HCT116 (cell line): ENCODE data around the gene UBXN11. TPM values are rescaled to one million over a fixed set of nuclear protein-coding genes. Genes with fewer than 3 reads are reported as not detected.

ENCODE experiments used
- ATAC-seq: fragments of 200-7000 bp; cut with Tn5 transposase; 2 replicates; pipeline ENCODE4 v1.9.1; 2020; ENCODE audit warnings: mild to moderate bottlenecking, moderate library complexity
- BruUV-seq: library from RNA; stranded (reverse); fragments of 400-500 nt; replicated peaks from 2 replicates; lab custom pipeline; 2021; lab: Mats Ljungman, UMichigan
- CTCF ChIA-PET: fragments of 300-600 bp; sonication (Branson Sonifier 250); formaldehyde crosslinking; loops from one replicate; lab custom pipeline; 2021; ENCODE audit warnings: antibody characterized with exemption; lab: Charles Lee
- POLR2A ChIA-PET: fragments of 300-600, 350-600 bp; sonication (Branson Sonifier 250); formaldehyde crosslinking; loops from one replicate; lab custom pipeline; 2021; ENCODE audit warnings: antibody characterized with exemption; lab: Charles Lee
- RAD21 ChIA-PET, 2 experiments: fragments of 300-600 bp; sonication (Branson Sonifier 250); formaldehyde crosslinking; loops; one replicate each; lab custom pipeline; 2023; ENCODE audit warnings: low total read pairs in 2 of 2; ENCODE audit not compliant: uncharacterized antibody in 2 of 2, unreplicated experiment in 2 of 2, low non-redundant PET in 1 of 2; lab: Charles Lee
- DNase-seq: peaks from one replicate; pipeline ENCODE4 v3.0.0-alpha.2; 2010; ENCODE audit warnings: low read depth, low spot score
- H2AFZ ChIP-seq: fragments of 200-600 bp; shearing (Covaris generic), sonication (generic); 2 replicates; pipeline ENCODE4 v1.6.1; 2017; ENCODE audit warnings: low read depth, mixed run types, mixed read lengths, antibody characterized with exemption, low read length; ENCODE audit not compliant: poor library complexity, severe bottlenecking
- H3K27ac ChIP-seq: 2 replicates; pipeline ENCODE4 v1.5.1; 2012; ENCODE audit warnings: low read depth, low read length
- H3K27me3 ChIP-seq: fragments of 200-600 bp; sonication (generic); 2 replicates; pipeline ENCODE4 v1.6.1; 2016; ENCODE audit warnings: mixed run types, low read length, mixed read lengths; ENCODE audit not compliant: insufficient read depth
- H3K36me3 ChIP-seq, 2 experiments: fragments of 200-500 bp in 1 of 2; fragments of 200-600 bp in 1 of 2; sonication (Bioruptor generic) in 1 of 2; sonication (generic) in 1 of 2; 2 replicates each; pipeline versions ENCODE4 v1.5.1 to v1.6.1; 2014 to 2016; ENCODE audit warnings: low read length in 2 of 2, inconsistent platforms in 1 of 2, mixed read lengths in 1 of 2, mixed run types in 1 of 2; ENCODE audit not compliant: insufficient read depth in 2 of 2, control insufficient read depth in 1 of 2
- H3K4me1 ChIP-seq, 2 experiments: fragments of 200-600 bp in 1 of 2; sonication (generic) in 1 of 2; 2 replicates each; pipeline versions ENCODE4 v1.5.1 to v1.6.1; 2012 to 2017; ENCODE audit warnings: low read length in 2 of 2, inconsistent platforms in 1 of 2, mild to moderate bottlenecking in 1 of 2, mixed read lengths in 1 of 2, mixed run types in 1 of 2, moderate library complexity in 1 of 2; ENCODE audit not compliant: insufficient read depth in 2 of 2, control insufficient read depth in 1 of 2
- H3K4me2 ChIP-seq: fragments of 200-600 bp; sonication (generic); 2 replicates; pipeline ENCODE4 v1.6.1; 2017; ENCODE audit warnings: mixed run types, low read length, mixed read lengths
- H3K4me3 ChIP-seq, 2 experiments: fragments of 200-600 bp in 1 of 2; sonication (generic) in 1 of 2; replicated peaks in 1 of 2; 2 replicates each; pipeline ENCODE4 v1.5.1; 2011 to 2016; ENCODE audit warnings: low read length in 2 of 2, control low read depth in 1 of 2, low read depth in 1 of 2, mild to moderate bottlenecking in 1 of 2, mixed read lengths in 1 of 2, mixed run types in 1 of 2
- H3K79me2 ChIP-seq: fragments of 200-600 bp; sonication (generic); 2 replicates; pipeline ENCODE4 v1.6.1; 2017; ENCODE audit warnings: mild to moderate bottlenecking, mixed run types, low read length, moderate library complexity, mixed read lengths; ENCODE audit not compliant: insufficient read depth
- H3K9ac ChIP-seq: fragments of 200-600 bp; sonication (generic); 2 replicates; pipeline ENCODE4 v1.6.1; 2016; ENCODE audit warnings: low read length, mixed read lengths
- H3K9me2 ChIP-seq: fragments of 200-600 bp; sonication (generic), shearing (Covaris generic); 2 replicates; pipeline ENCODE4 v1.6.1; 2017; ENCODE audit warnings: mixed run types, mild to moderate bottlenecking, moderate library complexity; ENCODE audit not compliant: insufficient read depth
- H3K9me3 ChIP-seq, 2 experiments: fragments of 200-500 bp in 1 of 2; fragments of 200-600 bp in 1 of 2; sonication (Bioruptor generic) in 1 of 2; sonication (generic) in 1 of 2; 2 replicates each; pipeline ENCODE4 v1.6.1; 2014 to 2017; ENCODE audit warnings: low read length in 2 of 2, mixed read lengths in 2 of 2, inconsistent platforms in 1 of 2, low read depth in 1 of 2, mild to moderate bottlenecking in 1 of 2, mixed run types in 1 of 2, moderate library complexity in 1 of 2; ENCODE audit not compliant: control insufficient read depth in 1 of 2, insufficient read depth in 1 of 2
- H4K20me1 ChIP-seq: fragments of 200-600 bp; sonication (generic), shearing (Covaris generic); 2 replicates; pipeline ENCODE4 v1.6.1; 2017; ENCODE audit warnings: mixed run types, mild to moderate bottlenecking, moderate library complexity; ENCODE audit not compliant: insufficient read depth
- CBX3 ChIP-seq: IDR thresholded peaks from 2 replicates; pipeline ENCODE4 v1.6.1; 2012; ENCODE audit warnings: low read depth
- CEBPB ChIP-seq: IDR thresholded peaks from 2 replicates; pipeline ENCODE4 v1.6.1; 2012; ENCODE audit warnings: low read depth
- ELF1 ChIP-seq: IDR thresholded peaks from 2 replicates; pipeline ENCODE4 v1.6.1; 2012; ENCODE audit warnings: low read depth, borderline replicate concordance
- EZH2 ChIP-seq: fragments of 200-600 bp; sonication (generic); IDR thresholded peaks from 2 replicates; pipeline ENCODE4 v1.6.1; 2017; ENCODE audit warnings: antibody characterized with exemption, mixed run types
- JUND ChIP-seq: IDR thresholded peaks from 2 replicates; pipeline ENCODE4 v1.6.1; 2012
- MAX ChIP-seq: IDR thresholded peaks from 2 replicates; pipeline ENCODE4 v1.6.1; 2012
- POLR2AphosphoS5 ChIP-seq: IDR thresholded peaks from 2 replicates; pipeline ENCODE4 v1.6.1; 2011; ENCODE audit warnings: mild to moderate bottlenecking, low read depth, low read length, moderate library complexity
- SRF ChIP-seq: IDR thresholded peaks from 2 replicates; pipeline ENCODE4 v1.6.1; 2012; ENCODE audit warnings: low read depth
- TCF7L2 ChIP-seq: IDR thresholded peaks from 2 replicates; pipeline ENCODE4 v1.7.0; 2011; ENCODE audit warnings: borderline replicate concordance, inconsistent platforms; ENCODE audit not compliant: insufficient read depth, insufficient read length; ENCODE audit errors: extremely low read depth
- ZBTB33 ChIP-seq: IDR thresholded peaks from 2 replicates; pipeline ENCODE4 v1.6.1; 2011; ENCODE audit warnings: mild to moderate bottlenecking, low read length, moderate library complexity; ENCODE audit not compliant: insufficient replicate concordance; ENCODE audit errors: extremely low read depth
- ZNF274 ChIP-seq: fragments of 200-500 bp; sonication (Bioruptor generic); IDR thresholded peaks from 2 replicates; pipeline ENCODE4 v1.6.1; 2014; ENCODE audit warnings: mild to moderate bottlenecking, low read depth, low read length, inconsistent platforms
- intact Hi-C: fragments of 100-400 bp; cut with micrococcal nuclease; formaldehyde crosslinking; loops from 2 replicates; pipeline ENCODE4 v1.10.0; 2022
- total RNA-seq: library from RNA; stranded (reverse); gene quantifications from one replicate; pipeline ENCODE4 v1.2.1, GENCODE V29; 2021; ENCODE audit not compliant: unreplicated experiment
- TF ChIP-seq, protein P1 (sequence below), 3 experiments: fragments of 200-600 bp in 1 of 3; sonication (generic) in 1 of 3; IDR thresholded peaks in 2 of 3; conservative IDR thresholded peaks in 1 of 3; 2 replicates each; pipeline ENCODE4 v1.5.1; 2012 to 2017; ENCODE audit warnings: low read depth in 2 of 3, low read length in 2 of 3, antibody characterized with exemption in 1 of 3, borderline replicate concordance in 1 of 3, control low read depth in 1 of 3, mild to moderate bottlenecking in 1 of 3, mixed read lengths in 1 of 3, mixed run types in 1 of 3, moderate library complexity in 1 of 3; ENCODE audit not compliant: insufficient read depth in 1 of 3

UBXN11 gene
- total RNA-seq, 1 experiment from 2014 or later: 19.3 TPM

GRCh38 chr1:26356106-26356505 lies 49.7 kb upstream of the UBXN11 start:
- no peak overlapping the region for H3K27ac ChIP-seq
- RAD21 ChIA-PET: no interaction called here
- CTCF ChIA-PET: interaction anchor here (1.3 kb wide), 1 partner anchor 211 kb away, joined by 3 read pairs; no protein-coding TSS in a partner anchor
- no peaks in the 10 kb centered on the region for H3K36me3 ChIP-seq
- H3K4me3 ChIP-seq: no peak overlapping the region
- no peak for TF ChIP-seq CBX3
- TF ChIP-seq, all 23 proteins: peak for 0
- Histone ChIP-seq H3K4me2 (no peak overlapping the region), H3K4me1 (peaks cover 54 to 79% of the 10 kb centered on the region in 2 experiments), H3K9ac (no peak overlapping the region), H3K9me3 (no peaks in the 10 kb centered on the region), H3K79me2 (no peaks in the 10 kb centered on the region), H3K27me3 (no peaks in the 10 kb centered on the region), H4K20me1 (no peaks in the 10 kb centered on the region), H2AFZ (no peak overlapping the region), H3K9me2 (no peaks in the 10 kb centered on the region)
- BruUV-seq: no TSS peak
- intact Hi-C loops: no loop called here
- POLR2A ChIA-PET: no interaction called here
- no peak for DNase-seq
- ATAC-seq: no peak

- H3K36me3 ChIP-seq: no peaks in the 10 kb centered on the region
- no TSS peak for BruUV-seq
- H3K9me3 ChIP-seq: no peaks in the 10 kb centered on the region
- peaks cover 66 to 90% of the 10 kb centered on the region in 2 experiments for H3K4me1 ChIP-seq
- H3K27me3 ChIP-seq: no peaks in the 10 kb centered on the region
- no peaks in the 10 kb centered on the region for H4K20me1 ChIP-seq
- no peak overlapping the region for H3K4me2 ChIP-seq
- ChIA-PET POLR2A (no interaction called here), RAD21 (no interaction called here), CTCF (no interaction called here)
- no peak for DNase-seq
- H3K79me2 ChIP-seq: no peaks in the 10 kb centered on the region
- no peak for ATAC-seq
- no peak overlapping the region for H3K4me3 ChIP-seq
- H3K9me2 ChIP-seq: no peaks in the 10 kb centered on the region
- no peak overlapping the region for H3K9ac ChIP-seq
- H3K27ac ChIP-seq: no peak overlapping the region; the same call in 1 of the 2 replicates
- H2AFZ ChIP-seq: no peak overlapping the region
- intact Hi-C loops: no loop called here
- TF ChIP-seq JUND (no peak), EZH2 (no peak), MAX (no peak), ELF1 (no peak), CEBPB (no peak), CBX3 (no peak), SRF (no peak), ZNF274 (no peak), POLR2AphosphoS5 (no peak), TCF7L2 (no peak), ZBTB33 (no peak)
- TF ChIP-seq, protein P1, sequence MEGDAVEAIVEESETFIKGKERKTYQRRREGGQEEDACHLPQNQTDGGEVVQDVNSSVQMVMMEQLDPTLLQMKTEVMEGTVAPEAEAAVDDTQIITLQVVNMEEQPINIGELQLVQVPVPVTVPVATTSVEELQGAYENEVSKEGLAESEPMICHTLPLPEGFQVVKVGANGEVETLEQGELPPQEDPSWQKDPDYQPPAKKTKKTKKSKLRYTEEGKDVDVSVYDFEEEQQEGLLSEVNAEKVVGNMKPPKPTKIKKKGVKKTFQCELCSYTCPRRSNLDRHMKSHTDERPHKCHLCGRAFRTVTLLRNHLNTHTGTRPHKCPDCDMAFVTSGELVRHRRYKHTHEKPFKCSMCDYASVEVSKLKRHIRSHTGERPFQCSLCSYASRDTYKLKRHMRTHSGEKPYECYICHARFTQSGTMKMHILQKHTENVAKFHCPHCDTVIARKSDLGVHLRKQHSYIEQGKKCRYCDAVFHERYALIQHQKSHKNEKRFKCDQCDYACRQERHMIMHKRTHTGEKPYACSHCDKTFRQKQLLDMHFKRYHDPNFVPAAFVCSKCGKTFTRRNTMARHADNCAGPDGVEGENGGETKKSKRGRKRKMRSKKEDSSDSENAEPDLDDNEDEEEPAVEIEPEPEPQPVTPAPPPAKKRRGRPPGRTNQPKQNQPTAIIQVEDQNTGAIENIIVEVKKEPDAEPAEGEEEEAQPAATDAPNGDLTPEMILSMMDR (IDR thresholded peaks at IDR 0.05 in 2 of 3, conservative IDR thresholded peaks at IDR 0.05 in 1 of 3; ENCODE audit: borderline replicate concordance in 1 of 3, insufficient read depth in 1 of 3, low read depth in 2 of 3, low read length in 2 of 3): no peak
Observed at GRCh38 chr1:26354972-26355371, 48.5 kb upstream of the UBXN11 start.
